Umbilical cord (tissue), 2 donors: ENCODE data around the gene WDR46. TPM values are rescaled to one million over a fixed set of nuclear protein-coding genes. Genes with fewer than 3 reads are reported as not detected.

Source experiments
- DNase-seq: peaks from one replicate; pipeline ENCODE4 v3.0.0-alpha.2; 2015; ENCODE audit warnings: low spot score
- total RNA-seq: library from RNA; depleted of rRNA; stranded (reverse); fragments of >200 nt; gene quantifications from one replicate; pipeline ENCODE4 v1.2.3, GENCODE V29; 2014; ENCODE audit warnings: low replicate concordance; ENCODE audit not compliant: insufficient read depth

The WDR46 gene
- total RNA-seq, 1 donor from 2014 or later, result 45.0 TPM

DNA sequence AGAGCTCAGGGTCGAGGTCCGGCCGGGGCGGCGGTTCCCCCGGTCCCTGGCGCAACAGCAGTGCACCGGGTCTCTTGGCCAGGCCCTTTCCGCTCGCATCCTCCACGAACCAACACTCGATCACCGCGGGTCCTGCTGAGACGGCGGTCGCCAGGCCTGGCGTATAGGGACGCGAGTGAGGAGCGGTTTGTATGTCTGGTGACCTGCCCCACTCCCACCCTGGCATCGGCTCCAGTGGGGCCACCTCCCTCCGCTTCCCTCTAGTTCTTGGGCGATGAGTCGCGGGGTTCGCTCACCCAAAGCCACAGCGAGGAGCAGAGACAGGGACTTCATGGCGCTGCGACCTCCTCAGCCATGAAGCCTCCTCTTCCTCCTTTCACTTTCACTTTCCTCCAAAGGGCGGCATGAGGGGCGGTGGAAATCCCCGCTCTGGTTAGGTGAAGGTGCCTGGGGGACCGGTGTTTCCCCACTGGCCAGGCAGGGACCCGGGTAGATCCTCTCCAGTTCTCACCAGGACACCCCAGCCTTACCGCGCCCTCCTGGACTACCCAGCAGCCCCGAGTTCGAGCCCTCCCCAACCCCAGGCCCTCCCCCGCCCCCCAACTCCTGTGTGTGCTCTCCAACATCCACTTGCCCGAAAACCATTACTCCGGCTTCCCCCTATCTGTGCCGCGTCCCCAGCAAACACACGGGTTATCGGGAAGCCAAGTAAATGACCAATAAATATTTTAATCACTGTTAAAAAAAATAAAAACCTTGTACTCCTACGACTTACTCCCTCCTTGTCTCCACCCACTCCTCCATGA, 24.9 kb upstream of the WDR46 start, which contains the start of gene TAPBP:
TSS of gene TAPBP (minus strand) at position 370 of the 806 bp plus-strand sequence. CDS start at position 333, 37 bp downstream.
- DNase-seq, result peak; percentile 75

DNA sequence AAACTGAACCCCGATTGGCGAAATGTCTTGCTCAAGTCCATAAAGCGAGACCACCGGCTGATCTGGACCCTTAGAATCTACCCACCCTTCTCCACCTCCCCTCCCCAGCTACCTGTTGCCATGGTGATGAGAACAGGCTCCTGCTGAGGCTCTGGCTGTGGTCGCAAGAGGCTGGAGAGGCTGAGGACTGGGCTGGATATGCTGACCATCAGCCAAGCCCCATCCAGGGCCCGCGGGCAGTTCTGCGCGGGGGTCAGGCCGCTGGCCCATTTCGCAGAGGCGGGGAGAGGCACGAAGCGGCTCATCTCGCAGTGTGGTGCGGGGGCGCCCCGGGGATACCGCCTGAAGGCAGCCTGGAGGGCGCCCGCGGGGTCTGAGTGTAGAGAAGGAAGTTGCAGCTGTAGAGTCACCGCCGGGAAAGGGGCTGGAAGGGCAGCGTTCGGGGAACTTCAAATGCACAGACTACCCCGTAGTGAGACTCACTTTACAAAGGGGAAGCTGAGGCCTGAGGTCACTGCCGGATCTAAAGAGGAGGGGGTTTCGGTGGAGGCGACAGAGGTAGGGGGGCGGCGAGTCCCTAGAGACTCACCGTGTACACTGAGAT, 24.2 kb upstream of the WDR46 start:
- DNase-seq, result peak; percentile 54

DNA sequence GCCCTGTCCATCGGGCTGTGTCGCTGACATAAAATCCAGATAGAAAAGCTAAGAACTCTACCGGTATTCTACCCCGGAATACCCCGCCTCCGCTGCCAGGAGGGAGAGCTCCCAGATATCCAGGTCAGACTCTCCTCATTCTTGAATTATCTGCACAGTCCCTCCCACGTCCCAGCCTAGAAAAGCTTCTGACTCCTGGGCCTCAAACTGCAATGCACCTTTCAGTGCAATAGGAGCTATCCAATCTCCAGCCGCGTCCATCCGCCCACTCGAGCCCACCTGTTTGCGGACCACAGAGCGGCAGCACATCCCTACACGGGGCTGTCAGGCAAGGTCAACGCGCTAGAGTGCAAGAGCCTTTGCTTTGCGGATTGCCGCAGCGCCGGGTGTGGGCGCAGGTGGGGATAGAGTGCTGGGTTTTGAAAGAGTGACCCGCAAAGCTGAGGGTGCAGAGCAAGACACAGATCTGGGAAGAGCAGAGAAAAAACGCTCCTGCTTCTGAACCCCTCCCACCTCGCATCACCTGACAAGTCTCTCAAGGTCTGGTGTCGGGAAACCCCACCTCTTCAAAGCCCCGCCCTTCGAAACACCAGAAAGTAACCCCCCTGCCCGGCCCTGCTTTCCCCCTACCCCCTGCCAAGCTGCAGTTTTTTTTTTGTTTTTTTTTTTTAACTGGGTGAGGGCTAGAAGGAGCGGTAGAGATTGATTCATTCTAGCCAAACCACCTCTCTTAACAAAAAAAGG, 23.5 kb upstream of the WDR46 start:
- DNase-seq, result peak; percentile 73

DNA sequence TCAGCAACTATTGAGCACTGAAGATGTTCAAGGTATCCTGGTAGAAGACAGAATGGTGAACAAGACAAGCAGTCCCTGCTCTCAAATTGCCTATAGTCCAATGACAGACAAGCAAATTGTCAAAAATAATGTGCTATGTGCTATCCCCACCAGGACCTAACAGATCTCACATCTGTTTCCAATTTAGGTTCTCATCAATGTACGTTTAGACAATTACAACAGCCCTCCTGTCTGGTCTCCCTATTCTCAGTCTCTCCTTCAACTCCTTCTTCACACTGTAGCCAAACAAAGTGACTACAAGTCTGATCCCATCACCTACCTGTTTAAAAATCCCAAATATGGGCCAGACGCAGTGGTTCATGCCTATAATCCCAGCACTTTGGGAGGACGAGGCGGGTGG, 17.3 kb upstream of the WDR46 start:
- DNase-seq, result no peak

DNA sequence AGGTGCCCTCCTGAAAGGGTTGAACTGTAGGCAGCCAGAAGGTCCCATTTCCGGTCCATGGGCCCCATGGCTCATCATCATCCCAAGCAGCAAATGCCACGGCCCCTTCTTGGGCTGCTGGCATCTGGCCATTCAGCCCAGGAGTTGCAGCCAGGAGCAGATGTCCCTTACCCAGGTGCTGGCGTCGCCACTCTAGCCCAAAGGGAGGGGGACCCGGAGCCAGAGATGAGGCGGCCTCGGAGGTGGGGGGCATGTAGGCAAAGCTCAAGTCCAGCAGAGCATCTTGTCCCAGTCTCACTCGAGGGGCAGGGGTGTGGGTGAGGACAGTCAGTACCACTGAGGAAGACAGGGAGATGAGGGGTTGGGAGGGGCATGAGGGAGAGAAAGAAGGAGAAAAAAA, 16.0 kb upstream of the WDR46 start:
- DNase-seq, result no peak

DNA sequence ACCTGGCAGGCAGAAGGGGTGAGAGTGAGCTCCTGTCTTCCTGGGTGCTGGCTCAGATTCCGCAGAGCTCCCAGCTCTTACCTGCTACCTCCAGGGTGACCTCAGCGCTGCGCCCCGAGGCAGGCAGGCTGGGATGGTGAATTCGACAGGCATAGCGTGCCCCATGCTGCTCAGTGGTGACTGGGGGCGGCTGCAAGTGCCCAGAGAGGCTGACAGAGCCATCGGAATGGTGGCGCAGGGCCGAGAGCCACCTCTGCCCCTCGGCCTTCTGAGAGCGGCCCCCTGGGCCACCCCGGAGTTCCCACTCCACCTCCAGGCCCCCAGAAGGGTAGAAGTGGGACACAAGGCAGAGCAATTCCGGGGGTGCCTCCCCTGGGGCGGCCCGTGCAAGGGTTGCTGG, 15.2 kb upstream of the WDR46 start:
- no peak for DNase-seq

DNA sequence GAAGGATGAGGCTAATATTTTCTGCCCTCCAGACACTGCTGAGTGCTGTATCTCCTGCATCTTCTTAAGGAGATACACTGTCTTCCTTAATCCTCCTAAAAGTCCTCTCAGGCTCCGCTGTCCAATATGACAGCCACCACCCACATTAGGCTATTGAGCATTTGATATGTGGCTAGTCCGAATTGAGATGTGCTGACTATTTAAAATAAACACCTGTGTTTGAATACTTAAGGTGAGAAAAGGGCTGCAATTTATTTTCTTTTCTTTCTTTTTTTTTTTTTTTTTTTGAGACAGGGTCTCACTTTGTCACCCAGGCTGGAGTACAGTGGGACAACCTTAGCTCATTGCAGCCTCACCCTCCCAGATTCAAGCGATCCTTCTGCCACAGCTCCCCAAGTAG, 12.8 kb upstream of the WDR46 start:
- no peak for DNase-seq

DNA sequence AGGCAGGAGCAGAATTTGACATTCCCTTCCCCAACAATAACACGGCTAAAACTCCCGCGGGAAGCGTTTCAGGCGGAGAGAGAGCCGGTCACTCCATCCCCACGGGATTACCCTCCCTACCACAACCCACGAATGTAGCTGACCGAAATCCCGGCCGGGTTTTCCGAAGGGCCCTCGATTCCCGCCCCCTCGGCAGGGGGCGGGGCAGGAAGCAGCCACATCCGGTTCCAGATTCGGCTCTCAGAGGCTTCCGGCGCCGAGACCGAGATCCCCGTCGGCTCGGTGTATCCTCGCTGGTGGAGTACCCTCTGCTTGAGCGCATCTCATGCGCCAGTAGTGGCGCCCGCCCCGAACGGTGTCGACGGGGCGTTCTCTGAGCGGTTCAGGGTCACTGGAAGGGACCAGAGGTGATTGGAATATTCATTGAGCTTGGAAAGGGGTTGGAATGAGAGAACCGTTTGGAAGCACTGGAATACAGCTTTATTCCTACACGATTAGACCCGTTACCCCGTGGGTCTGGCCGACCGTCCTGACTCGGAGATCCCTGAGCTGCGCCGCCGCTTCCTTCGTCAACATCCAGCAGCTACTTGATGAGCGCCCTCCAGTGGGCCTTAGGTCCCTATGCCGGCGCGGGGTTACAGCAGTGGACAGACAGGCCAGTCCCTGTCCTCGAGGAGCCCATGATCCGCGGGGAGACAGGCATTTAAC, 10.4 kb upstream of the WDR46 start:
- DNase-seq, result peak; percentile 95

DNA sequence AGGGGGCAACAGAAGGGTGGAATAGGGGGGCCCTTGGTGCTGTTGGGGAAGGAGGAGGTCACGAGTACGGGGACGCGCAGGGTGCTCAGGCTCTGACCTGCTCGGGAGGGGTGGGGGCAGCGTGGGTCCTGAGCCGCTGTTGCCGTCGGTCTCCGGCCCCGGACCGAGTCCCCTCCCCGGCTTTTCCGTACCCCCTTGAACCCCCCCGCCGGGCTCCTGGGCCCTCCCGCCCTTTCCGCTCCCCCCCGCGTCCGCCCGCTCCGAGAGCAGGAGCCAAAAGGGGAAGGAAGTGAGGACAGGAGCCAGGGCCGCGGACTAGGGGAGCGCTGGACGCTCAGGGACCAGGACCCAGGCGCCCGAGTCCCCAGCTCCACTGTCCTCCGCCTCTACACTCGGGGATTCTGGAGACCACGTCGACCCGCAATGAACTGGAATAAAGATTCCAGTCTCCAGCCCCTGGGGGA, 9.8 kb upstream of the WDR46 start, which contains the start of gene RGL2:
TSS of gene RGL2 (minus strand) at position 170 of the 464 bp plus-strand sequence. CDS start 332 bp downstream, outside the sequence.
- DNase-seq, result peak; percentile 84

DNA sequence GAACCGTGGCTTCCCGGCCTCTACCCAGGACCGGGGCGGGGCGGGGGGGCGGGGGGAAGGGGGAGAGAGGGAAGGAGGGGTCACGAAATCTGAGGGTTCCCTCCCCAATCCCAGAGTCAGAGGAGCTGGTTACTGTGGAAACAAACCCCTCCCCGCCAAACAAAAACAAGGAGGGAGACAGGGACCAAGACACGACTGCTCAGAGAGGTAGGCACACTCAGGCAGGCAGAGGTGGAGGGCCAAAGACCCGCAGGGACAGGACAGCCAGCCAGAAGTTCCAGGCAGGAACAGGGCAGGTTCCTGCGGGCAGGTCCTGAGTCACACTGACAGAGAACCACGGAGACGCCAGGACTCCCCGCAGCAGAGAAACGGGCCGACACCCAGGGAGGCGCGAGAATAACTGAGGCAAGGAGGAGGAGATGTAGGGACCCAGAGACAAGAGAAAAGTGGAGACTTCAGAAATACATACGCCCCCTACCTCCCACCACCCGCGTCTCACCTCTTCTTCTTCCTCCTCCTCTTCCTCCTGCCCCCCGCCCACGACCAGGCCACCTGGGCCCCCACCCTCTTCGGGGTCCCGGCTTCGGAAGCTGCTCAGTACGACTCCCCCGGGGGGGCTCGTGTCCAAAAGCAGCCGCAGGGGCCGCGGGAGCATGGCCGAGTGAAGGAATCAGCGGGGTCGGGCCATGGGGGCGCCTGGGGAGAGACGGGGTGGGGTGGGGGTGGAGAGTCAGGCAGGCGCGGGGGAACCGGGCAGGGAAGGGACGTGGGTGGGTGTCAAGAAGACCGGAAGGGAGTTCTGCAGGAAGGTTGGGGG, 9.1 kb upstream of the WDR46 start:
- DNase-seq, result peak; percentile 93

DNA sequence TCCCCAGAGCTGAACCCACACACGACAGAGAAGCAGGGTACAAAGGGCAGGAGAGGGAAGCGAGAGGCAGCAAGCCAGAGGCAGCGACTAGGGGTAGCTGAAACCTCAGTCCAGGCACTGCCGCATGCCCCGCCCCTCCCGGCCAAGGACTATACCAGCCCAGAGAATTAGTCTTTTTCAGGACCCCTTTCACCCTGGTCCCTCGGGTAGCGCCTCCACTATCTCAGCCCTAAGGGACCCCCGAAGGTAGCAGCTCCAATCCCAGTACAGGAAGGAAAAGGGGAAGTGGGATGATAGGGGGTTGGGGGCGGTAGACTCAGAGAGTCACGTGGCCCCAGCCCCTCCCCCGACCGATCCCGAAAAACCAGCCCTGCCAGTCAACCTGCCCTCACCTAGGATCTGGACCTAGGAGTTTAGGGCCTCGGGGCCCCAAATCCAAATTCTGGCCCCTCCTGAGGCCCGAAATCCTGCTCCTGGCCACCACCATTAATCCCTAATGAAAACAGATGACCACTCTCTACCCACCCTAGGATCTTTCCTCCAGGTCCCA, 8.4 kb upstream of the WDR46 start:
- DNase-seq, result peak; percentile 72

DNA sequence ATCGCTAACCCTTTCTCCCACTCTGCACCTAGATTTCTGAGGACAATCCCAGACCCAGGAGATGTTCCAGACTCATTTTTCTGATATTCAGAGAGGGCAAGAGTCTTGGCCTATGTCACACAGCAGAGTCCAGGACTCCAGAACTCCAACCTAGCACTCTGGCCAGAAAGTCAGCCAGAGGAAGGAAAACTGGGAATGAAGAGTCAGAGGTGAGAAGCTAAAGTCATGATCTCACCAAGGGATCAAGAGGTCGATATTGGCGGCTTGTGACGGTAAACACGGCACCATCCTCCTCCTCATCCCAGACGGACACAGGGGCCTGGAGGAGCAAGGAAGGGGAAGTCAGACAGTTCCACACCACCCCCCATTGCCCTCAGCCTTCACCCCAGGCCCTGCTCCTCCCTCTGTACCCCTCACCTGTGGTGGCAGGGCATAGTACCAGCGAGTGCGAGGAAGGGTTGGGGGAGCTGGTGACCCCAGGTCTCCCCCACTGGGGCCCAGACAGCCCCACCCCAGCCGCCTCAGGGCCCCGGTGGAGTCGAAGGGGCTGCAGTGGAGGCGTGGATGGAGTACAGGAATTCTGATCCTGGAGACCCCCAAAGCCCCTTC, 7.9 kb upstream of the WDR46 start:
- no peak for DNase-seq

DNA sequence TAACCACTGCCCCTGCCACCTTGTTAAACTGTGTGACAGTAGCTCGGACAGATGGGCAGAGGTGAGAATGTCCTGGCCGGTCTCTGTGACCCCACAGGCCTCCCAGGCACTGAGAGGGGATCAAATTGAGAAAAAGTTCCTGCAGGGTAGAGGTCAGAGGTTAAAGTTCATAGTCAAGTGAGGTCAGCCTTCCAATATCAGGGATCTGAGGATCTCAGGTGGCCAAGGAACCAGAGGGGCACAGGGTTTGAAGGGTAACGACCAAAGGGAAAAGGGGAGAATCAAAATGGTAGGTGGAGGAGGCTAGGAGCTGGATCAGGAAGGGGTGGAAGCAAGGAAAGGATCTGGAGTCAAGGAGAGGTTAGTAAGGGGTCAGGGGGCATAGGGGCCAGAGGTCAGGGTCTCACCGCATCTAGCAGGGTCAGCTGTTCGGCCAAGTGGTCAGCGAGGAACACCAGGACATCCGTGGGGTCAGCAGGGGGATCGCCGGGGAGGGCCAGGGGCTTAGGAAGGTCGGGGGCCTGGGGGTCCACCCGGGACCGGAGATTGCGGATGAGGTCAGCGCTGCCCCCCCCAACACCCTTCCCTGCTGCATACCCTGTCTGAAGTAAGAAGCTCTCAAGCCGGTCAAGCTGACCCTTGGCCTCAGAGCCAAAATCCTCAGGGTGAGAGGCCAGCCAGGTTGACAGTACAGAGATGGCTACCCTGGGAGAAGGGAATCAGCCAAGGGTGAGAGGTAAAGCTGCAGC, 6.8 kb upstream of the WDR46 start:
- no peak for DNase-seq

DNA sequence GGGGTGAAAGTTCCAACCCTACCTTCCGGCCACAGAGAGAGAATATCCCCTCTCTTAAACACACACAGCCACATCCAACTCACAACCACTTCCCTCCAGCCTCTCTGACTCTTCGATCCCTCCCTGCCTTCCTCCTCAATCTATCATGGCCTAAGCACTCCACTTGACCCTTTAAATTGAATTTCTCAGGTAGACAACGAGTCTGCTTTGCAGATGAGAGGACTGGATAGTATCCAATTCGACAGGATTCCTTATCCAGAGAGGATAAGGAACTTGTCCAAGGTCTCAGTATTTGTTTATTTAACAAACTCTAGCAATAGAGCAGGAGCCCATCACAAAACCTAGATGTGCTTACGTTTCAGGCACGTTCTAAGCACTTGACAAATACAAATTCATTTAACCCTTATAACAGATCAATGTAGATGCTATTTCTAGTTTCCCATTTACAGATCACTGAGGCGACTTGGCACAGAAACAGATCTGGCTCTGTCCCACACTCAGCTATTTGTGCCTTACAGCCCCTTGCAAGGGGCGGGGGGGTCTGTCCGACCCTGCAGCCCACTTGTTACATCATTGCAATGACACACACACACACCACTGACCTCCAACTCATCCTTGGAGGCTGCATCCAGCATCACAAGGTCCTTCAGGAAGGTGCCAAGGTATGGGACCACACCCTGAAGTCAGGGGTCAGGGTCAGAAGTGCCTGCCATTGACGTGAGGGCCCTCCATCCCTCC, 5.2 kb upstream of the WDR46 start:
- DNase-seq, result no peak

DNA sequence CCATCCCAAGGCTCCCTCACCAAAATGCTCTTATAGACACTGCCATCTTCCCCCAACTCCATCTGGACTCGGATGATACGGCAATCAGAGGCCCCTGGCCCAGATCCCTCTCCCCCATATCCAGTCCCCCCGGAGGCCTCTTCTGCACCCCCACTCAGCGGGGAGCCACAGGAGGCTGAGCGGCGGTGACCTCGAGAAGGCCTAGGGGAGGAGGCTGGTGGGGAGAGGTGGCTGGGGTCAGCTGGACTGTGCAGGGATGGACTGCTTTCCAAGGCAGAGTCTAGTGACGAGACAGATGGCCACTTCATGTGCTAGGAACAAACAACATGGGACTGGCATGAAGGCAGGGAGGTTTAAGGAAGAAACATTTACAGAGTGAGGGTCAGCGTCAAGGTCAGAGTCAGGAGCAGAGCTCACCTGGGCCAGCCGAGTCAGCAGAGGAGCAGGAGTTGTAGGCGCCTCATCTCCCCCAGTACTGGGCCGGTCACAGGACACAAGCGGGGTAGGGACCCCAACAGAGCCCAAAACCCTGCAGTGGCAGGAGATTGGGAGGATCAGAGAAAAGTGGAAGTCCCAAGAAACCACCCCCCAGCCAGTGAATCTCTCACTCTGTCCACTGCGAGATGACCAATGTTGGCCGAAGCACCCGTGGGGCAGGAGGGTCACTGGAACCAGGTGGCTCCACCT, 4.1 kb upstream of the WDR46 start:
- no peak for DNase-seq

DNA sequence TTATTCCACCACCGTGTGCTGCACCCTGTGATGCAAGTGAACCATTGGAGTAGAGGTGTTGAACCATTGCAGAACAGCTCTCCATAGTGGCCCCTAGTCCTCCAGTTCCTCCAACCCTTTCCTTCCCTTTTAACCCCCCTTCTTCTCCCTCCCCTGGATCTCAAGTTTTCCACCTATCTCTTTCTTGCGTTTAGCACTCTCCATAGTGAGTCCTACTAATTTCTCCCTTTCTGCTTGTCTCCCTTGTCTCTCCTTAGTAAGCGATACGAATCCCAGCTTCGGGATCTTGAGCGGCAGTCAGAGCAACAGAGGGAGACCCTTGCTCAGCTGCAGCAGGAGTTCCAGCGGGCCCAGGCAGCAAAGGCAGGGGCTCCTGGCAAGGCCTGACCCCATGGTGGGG, 1.4 kb upstream of the WDR46 start:
- DNase-seq, result no peak

DNA sequence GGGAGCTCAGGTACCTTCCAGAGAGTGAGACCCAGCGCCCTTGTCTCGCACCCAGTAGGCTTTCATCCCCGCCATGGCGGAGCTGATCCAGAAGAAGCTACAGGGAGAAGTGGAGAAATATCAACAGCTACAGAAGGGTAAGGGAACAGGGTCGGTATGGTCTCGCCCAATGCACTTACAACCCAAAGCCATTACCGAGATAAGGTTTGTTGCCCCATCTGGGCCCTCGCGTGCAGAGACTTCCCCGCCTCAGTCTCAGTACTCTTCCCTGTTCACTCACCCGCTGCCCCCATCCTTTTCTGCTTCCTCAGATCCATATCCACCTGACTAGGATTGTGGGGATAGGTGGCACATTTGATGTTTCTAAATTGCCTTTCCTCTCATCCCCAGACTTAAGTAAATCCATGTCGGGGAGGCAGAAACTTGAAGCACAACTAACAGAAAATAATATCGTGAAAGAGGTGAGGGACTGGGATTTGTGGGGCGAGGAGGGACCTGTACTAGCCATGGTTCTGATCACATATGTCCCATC, 811 bp upstream of the WDR46 start:
- no peak for DNase-seq
